ENCODE data around the gene POLDIP2. TPM values are rescaled to one million over a fixed set of nuclear protein-coding genes. Genes with fewer than 3 reads are reported as not detected.

Gene POLDIP2
- total RNA-seq, 1 donor from 2014 or later, result 45.9 TPM

DNA sequence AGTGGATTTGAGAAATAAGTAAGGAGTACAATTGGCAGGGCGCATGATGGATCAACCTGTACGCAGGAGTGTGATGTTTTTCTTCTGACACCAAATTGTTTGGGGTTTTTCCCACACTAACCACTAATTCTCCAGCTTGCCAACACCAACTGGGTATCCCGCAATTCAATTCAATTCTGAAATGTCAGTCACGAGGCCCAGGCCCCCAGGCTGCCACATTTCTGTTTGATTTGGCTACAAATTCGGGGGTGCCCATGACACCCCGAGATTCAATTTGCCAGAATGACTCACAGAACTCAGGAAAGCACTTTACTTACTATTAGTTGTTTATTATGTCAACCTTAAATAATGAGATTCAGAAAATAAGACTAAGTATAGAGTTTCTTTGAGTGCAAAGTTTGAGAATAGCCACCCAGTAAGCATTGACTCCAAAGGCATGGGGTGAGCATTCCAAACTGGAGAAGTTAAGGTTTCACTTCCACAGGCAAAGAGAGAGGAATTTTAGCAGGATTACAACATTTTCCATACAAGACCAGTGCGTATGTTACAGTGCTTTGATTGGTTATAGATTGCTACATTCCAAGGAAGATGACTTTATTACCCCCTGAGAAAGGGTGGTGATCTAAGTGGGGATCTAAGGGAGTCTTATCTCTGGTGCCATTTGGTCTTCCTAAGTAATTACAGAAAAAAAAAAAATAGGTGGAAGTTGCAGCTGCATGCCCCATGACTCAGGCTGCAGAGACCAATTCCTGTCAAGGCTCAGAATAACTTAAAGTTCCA, 37.2 kb upstream of the POLDIP2 start:
- intact Hi-C loops (cut with DNase I), result no loop called here
- H3K4me1 ChIP-seq, result no peaks in the 10 kb centered on the region
- H3K27me3 ChIP-seq, result no peaks in the 10 kb centered on the region
- TF ChIP-seq POLR2AphosphoS5 (IDR thresholded peaks at IDR 0.05; ENCODE audit: insufficient read depth in 1 of 2, low read depth in 1 of 2) (no peak), POLR2A (IDR thresholded peaks at IDR 0.05) (no peak)
- TF ChIP-seq, protein P1, sequence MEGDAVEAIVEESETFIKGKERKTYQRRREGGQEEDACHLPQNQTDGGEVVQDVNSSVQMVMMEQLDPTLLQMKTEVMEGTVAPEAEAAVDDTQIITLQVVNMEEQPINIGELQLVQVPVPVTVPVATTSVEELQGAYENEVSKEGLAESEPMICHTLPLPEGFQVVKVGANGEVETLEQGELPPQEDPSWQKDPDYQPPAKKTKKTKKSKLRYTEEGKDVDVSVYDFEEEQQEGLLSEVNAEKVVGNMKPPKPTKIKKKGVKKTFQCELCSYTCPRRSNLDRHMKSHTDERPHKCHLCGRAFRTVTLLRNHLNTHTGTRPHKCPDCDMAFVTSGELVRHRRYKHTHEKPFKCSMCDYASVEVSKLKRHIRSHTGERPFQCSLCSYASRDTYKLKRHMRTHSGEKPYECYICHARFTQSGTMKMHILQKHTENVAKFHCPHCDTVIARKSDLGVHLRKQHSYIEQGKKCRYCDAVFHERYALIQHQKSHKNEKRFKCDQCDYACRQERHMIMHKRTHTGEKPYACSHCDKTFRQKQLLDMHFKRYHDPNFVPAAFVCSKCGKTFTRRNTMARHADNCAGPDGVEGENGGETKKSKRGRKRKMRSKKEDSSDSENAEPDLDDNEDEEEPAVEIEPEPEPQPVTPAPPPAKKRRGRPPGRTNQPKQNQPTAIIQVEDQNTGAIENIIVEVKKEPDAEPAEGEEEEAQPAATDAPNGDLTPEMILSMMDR (IDR thresholded peaks at IDR 0.05), result no peak
- peaks cover 0 to 26% of the 10 kb centered on the region in 2 donors for H3K36me3 ChIP-seq
- no peaks in the 10 kb centered on the region for H3K9me3 ChIP-seq
- H3K27ac ChIP-seq, result no peak overlapping the region
- no peak overlapping the region for H3K4me3 ChIP-seq
- no peak for DNase-seq (ENCODE audit: extremely low spot score in 2 of 2)

DNA sequence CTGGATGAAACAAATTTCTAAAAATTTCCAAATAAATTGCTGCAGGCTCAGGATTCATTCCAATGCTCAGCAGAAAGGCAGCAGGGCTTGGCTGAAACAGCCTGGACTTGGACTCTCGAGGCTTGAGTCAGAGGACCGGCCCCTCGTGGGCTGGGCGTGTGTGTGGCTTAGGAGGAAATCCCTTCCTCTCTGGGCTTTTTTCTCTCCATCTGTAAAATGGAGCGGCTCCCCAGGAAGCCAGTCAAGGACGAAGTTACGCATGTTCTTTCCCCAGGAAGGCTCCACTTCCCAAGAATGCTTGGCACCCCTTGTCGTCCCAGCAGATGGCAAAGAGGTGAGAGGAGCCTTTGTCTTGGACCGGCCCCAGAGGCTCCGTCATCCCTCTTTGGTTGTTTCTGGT, 35.2 kb upstream of the POLDIP2 start:
- TF ChIP-seq POLR2A (IDR thresholded peaks at IDR 0.05) (no peak), POLR2AphosphoS5 (IDR thresholded peaks at IDR 0.05; ENCODE audit: insufficient read depth in 1 of 2, low read depth in 1 of 2) (no peak)
- TF ChIP-seq, protein P1 (IDR thresholded peaks at IDR 0.05), result no peak
- intact Hi-C loops (cut with DNase I), result no loop called here
- Histone ChIP-seq H3K4me1 (no peaks in the 10 kb centered on the region), H3K4me3 (no peak overlapping the region), H3K36me3 (peaks cover 0 to 44% of the 10 kb centered on the region in 2 donors), H3K27ac (no peak overlapping the region), H3K9me3 (no peaks in the 10 kb centered on the region), H3K27me3 (no peaks in the 10 kb centered on the region)
- no peak for DNase-seq (ENCODE audit: extremely low spot score in 2 of 2)

GRCh38 chr17:28391401-28391800, 34.1 kb upstream of the POLDIP2 start:
- intact Hi-C loops (cut with DNase I), result no loop called here
- Histone ChIP-seq H3K27me3 (no peaks in the 10 kb centered on the region), H3K36me3 (peaks cover 0 to 44% of the 10 kb centered on the region in 2 donors), H3K27ac (no peak overlapping the region), H3K4me1 (no peaks in the 10 kb centered on the region), H3K4me3 (no peak overlapping the region), H3K9me3 (no peaks in the 10 kb centered on the region)
- TF ChIP-seq POLR2AphosphoS5 (IDR thresholded peaks at IDR 0.05; ENCODE audit: insufficient read depth in 1 of 2, low read depth in 1 of 2) (no peak), POLR2A (IDR thresholded peaks at IDR 0.05) (no peak)
- TF ChIP-seq, protein P1 (IDR thresholded peaks at IDR 0.05), result no peak
- DNase-seq (ENCODE audit: extremely low spot score in 2 of 2), result no peak

DNA sequence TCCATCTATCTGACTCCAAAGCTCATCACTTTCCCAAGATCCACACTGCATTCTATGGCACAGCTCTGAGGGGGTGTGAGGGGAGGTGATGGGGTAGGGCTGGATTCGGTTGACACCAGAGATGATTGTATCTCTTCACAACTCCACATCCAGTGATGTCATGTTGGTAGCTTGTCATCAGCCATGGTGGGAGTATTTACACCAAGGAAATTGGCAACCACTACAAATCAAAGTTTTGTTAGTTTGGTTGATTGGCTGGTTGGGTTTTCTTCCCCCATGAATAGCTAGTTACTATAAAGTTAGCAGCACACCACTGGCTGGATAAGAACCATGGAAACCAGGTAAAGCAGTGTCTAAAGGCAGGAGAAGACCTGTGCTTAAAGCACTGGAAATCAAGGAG, 33.7 kb upstream of the POLDIP2 start:
- no peaks in the 10 kb centered on the region for H3K9me3 ChIP-seq
- H3K36me3 ChIP-seq, result peaks cover 0 to 44% of the 10 kb centered on the region in 2 donors
- no peaks in the 10 kb centered on the region for H3K27me3 ChIP-seq
- intact Hi-C loops (cut with DNase I), result no loop called here
- TF ChIP-seq, protein P1 (IDR thresholded peaks at IDR 0.05), result no peak
- TF ChIP-seq POLR2AphosphoS5 (IDR thresholded peaks at IDR 0.05; ENCODE audit: insufficient read depth in 1 of 2, low read depth in 1 of 2) (no peak), POLR2A (IDR thresholded peaks at IDR 0.05) (no peak)
- H3K27ac ChIP-seq, result no peak overlapping the region
- no peak overlapping the region for H3K4me3 ChIP-seq
- DNase-seq (ENCODE audit: extremely low spot score in 2 of 2), result no peak
- H3K4me1 ChIP-seq, result no peaks in the 10 kb centered on the region

DNA sequence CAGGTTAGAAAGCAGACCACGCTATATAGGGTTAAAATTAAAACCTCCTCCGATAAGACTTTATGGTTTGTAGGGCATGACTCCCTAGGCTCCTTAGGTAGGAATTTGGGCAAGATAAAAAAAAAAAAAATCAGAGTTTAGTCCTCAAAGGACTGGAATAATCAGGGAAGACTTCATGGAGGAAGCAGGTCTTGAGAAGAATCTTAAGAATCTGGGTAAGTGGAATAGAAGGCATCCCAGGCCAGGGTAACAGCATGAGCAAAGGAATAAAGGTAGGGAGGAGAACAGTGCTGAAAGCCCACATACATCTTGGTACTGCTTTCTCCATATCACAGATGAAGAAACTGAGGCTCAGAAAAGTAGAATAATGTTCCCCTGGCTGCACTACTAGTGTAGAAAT, 33.2 kb upstream of the POLDIP2 start:
- intact Hi-C loops (cut with DNase I), result no loop called here
- H3K36me3 ChIP-seq, result peaks cover 0 to 44% of the 10 kb centered on the region in 2 donors
- DNase-seq (ENCODE audit: extremely low spot score in 2 of 2), result no peak
- TF ChIP-seq POLR2A (IDR thresholded peaks at IDR 0.05) (no peak), POLR2AphosphoS5 (IDR thresholded peaks at IDR 0.05; ENCODE audit: insufficient read depth in 1 of 2, low read depth in 1 of 2) (no peak)
- TF ChIP-seq, protein P1 (IDR thresholded peaks at IDR 0.05), result no peak
- no peak overlapping the region for H3K27ac ChIP-seq
- H3K4me3 ChIP-seq, result no peak overlapping the region
- H3K4me1 ChIP-seq, result no peaks in the 10 kb centered on the region
- no peaks in the 10 kb centered on the region for H3K27me3 ChIP-seq
- no peaks in the 10 kb centered on the region for H3K9me3 ChIP-seq

Measured in vagina (tissue), 2 donors.